D721Med (cell line): ENCODE results near the gene KCNK17.

Experiments used
- DNase-seq: peaks from one replicate; pipeline ENCODE4 v3.0.0; 2011; ENCODE audit warnings: low spot score; ENCODE audit not compliant: insufficient read length
- FAIRE-seq: peaks from 2 replicates; lab custom pipeline; 2011; peaks lifted over from hg19 to GRCh38; lab: Jason Lieb, UNC
- TF ChIP-seq, protein P1 (sequence below): IDR thresholded peaks from 2 replicates; pipeline ENCODE4 v1.5.1; 2012; ENCODE audit warnings: mild to moderate bottlenecking, control low read depth; ENCODE audit not compliant: insufficient read depth; ENCODE audit errors: missing control alignments

The KCNK17 gene

DNA sequence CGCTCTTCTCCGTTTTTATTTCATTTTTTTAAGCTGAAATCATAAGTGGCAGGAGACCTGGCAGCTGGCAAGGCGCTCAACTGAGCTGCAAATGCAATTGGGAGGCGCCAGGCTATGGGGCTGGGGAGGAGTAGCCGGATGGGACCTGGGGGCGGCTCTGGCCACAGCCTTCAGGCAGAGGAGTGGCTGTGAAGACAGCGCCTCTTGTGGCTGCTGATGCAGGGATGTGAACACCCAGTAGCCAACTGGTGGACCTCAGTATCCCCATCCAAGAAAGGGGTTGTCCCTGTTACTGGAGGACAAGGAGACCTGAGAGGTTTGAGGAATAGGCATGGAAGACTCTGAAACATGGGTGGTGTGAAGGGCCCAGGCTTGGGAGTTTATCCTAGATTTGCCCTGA lies 12.6 kb downstream of the KCNK17 start:
- FAIRE-seq (no peak), DNase-seq (no peak)
- TF ChIP-seq, protein P1, sequence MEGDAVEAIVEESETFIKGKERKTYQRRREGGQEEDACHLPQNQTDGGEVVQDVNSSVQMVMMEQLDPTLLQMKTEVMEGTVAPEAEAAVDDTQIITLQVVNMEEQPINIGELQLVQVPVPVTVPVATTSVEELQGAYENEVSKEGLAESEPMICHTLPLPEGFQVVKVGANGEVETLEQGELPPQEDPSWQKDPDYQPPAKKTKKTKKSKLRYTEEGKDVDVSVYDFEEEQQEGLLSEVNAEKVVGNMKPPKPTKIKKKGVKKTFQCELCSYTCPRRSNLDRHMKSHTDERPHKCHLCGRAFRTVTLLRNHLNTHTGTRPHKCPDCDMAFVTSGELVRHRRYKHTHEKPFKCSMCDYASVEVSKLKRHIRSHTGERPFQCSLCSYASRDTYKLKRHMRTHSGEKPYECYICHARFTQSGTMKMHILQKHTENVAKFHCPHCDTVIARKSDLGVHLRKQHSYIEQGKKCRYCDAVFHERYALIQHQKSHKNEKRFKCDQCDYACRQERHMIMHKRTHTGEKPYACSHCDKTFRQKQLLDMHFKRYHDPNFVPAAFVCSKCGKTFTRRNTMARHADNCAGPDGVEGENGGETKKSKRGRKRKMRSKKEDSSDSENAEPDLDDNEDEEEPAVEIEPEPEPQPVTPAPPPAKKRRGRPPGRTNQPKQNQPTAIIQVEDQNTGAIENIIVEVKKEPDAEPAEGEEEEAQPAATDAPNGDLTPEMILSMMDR: peak; percentile 23

DNA sequence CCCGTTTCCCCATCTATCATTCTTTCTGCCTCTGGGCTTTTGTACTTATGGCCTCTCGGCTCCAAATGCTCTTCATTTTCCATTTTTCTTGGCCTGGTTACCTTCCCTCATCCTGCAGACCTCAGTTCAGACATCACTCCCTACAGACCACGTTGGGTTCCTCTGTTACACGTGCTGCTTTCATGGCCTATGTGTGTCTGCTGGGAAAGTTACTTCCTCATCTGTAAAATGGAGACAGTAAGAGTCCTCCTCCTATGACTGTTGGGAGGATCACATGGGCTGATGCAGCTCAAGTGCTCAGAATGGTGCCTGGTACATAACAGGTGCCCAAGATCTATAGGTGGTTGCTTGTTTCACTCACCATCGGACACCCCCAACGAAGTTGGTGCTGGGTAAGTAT lies 13.5 kb downstream of the KCNK17 start:
- no peak for DNase-seq
- no peak for FAIRE-seq
- TF ChIP-seq, protein P1: no peak

DNA sequence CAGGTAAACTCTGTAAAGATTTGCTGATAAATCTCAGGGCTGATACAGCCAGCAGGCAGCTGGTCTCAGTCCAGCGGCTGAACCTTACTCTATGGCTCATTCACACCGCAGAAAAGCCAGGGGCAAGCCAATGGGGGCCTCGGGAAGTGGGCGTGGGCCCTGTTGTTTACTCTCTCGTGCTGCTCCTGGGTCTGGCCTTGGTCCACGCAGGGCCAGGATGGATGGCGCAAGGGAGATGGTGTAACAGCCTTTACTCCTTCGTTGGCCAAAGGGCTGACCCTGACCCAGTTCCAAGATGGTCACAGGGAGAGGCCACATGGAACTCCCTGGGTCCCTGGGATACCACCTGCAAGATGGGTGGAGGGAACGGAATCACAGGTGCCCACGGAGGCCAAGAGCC lies 16.2 kb downstream of the KCNK17 start:
- DNase-seq: no peak
- FAIRE-seq: no peak
- TF ChIP-seq, protein P1: no peak

DNA sequence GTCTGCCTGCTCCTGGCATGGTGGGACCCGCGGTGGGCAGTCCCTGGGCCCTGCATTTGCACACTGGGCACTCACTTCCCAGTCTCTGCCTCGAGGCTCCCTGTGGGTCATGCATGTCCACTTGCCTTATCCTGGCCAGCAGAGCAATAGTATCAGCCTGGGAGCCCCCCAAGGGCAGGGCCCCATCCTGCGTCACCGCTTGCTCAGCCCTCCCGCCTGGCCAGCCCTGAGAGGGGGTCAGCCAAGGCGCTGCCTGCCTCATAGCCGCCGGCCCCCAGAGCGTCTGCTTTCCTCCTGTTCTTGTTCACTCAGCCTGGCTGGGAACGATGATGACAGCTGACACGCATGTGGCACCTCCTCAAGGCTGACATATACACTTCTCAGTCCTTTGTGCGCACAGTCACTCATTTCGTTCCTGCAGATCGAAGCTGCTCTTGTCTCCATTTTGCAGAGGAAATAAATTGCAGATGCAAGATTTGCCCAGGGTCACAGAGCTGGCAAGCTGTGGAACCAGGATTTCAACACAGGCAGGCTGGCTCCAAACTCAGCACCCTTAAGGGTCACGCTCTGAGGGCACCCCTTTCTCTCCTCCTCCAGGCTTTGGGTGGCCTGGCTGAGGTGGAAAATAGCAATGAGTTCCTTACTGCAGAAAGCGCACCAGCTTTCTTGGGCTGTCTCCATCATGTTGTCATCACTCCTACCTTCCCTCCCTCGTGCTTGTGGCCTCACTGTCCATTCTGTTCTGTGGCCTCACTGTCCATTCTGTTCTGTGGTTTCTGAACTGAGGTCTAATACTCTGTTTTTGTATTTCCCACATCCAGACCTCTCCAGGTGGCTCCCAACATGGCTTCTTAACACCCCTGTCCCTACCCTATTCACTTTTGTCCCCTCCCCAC lies 17.2 kb downstream of the KCNK17 start:
- DNase-seq (no peak), FAIRE-seq (no peak)
- TF ChIP-seq, protein P1: no peak

DNA sequence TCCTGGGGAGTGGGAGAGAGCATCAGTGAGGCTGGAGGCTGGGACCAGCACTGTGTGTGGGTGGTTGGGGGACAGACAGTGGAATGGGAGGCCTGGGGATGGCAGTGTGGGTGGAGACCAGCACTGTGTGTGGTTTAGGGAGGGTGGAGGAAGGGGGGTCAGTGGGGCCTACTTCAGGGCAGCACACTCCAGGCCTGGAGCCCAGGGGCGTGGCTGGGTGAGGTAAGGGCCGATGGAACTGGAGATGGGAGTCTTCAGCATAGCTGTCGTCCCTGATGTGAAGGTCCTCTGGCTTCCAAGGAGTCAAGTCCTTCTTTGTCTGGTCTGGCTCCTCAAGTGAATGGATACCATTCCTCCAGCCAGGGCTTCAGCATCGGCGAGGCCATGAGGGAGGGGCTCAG lies 18.6 kb downstream of the KCNK17 start:
- no peak for DNase-seq
- FAIRE-seq: no peak
- TF ChIP-seq, protein P1: no peak

DNA sequence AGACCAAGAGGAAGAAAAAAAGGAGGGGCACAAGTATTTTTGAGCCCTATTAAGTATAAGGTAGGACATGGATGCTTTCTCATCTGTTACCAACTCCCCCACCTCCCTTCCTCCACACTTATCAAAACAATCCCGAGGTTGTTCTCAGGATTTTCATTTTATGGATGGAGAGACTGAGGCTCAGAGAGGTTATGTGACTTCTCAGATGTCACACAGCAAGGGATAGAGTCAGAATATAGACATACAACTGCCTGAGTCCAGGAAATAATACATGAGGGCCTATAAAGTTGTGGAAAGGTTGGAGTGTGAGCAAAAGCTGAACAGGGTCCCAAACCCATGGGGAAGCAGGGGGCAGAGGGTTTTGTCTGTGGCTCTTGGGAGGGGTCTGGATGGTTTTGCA lies 19.3 kb downstream of the KCNK17 start:
- TF ChIP-seq, protein P1: no peak
- FAIRE-seq: no peak

DNA sequence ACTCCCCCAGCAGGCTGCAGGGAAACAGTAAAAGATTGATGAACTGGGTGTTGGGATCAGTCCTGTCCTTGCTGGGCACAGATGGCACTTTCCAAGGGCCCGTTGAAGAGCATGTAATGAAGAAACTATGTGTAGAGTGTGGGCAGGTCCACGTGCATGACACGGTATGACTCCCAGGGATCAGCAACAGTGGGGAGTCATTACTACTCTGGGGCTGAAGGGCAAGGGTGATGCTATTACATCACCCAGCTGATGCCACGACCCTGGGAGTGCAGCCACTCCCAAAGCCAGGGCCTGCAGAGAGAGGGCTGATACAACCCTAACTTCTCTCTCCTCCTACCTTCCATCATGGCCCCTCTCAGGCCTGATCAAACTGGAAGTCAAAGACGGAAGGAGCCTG lies 20.1 kb downstream of the KCNK17 start:
- FAIRE-seq (no peak), DNase-seq (no peak)
- TF ChIP-seq, protein P1: no peak

More for the DNA sequence above, 19.3 kb downstream of the KCNK17 start:
- no peak for DNase-seq
